Endothelial cell (in vitro differentiated cells): ENCODE data around the gene FPR1. TPM values are rescaled to one million over a fixed set of nuclear protein-coding genes. Genes with fewer than 3 reads are reported as not detected.

Source experiments
- DNase-seq: peaks from one replicate; pipeline ENCODE4 v3.0.0; 2021; ENCODE audit warnings: low spot score
- H3K27ac Mint-ChIP-seq: one replicate; pipeline ENCODE4 v1.8.0; 2021; ENCODE audit warnings: mixed read lengths, inconsistent platforms; ENCODE audit not compliant: unreplicated experiment
- H3K27me3 Mint-ChIP-seq: one replicate; pipeline ENCODE4 v1.8.0; 2021; ENCODE audit warnings: mild to moderate bottlenecking, moderate library complexity, mixed read lengths, inconsistent platforms; ENCODE audit not compliant: unreplicated experiment
- H3K36me3 Mint-ChIP-seq: one replicate; pipeline ENCODE4 v1.8.0; 2021; ENCODE audit warnings: mild to moderate bottlenecking, low read depth, mixed read lengths, inconsistent platforms; ENCODE audit not compliant: unreplicated experiment
- H3K4me1 Mint-ChIP-seq: one replicate; pipeline ENCODE4 v1.8.0; 2021; ENCODE audit warnings: mild to moderate bottlenecking, mixed read lengths, inconsistent platforms; ENCODE audit not compliant: unreplicated experiment
- H3K4me3 Mint-ChIP-seq: one replicate; pipeline ENCODE4 v1.8.0; 2021; ENCODE audit warnings: mild to moderate bottlenecking, mixed read lengths, inconsistent platforms; ENCODE audit not compliant: unreplicated experiment
- H3K9me3 Mint-ChIP-seq: one replicate; pipeline ENCODE4 v1.8.0; 2021; ENCODE audit warnings: mixed read lengths, inconsistent platforms; ENCODE audit not compliant: unreplicated experiment
- CTCF ChIP-seq: fragments of 200-600 bp; sonication (generic); IDR thresholded peaks from one replicate; pipeline ENCODE4 v1.5.0; 2021; ENCODE audit warnings: antibody characterized with exemption; ENCODE audit not compliant: unreplicated experiment
- total RNA-seq: library from RNA; stranded (reverse); fragmentation: NEBNext Ultra II Directional; extraction: Animal tissue kit (Norgen Biotek cat#: 25700); gene quantifications from one replicate; pipeline ENCODE4 v1.2.1, GENCODE V29; 2021; ENCODE audit not compliant: unreplicated experiment

The FPR1 gene
- total RNA-seq, 1 donor from 2014 or later = 0.67 TPM

GRCh38 chr19:51798062-51798461 lies 46.4 kb upstream of the FPR1 start:
- Mint-ChIP-seq H3K36me3 (no peaks in the 10 kb centered on the region), H3K9me3 (no peaks in the 10 kb centered on the region), H3K27ac (no peak overlapping the region), H3K27me3 (no peaks in the 10 kb centered on the region), H3K4me1 (no peaks in the 10 kb centered on the region), H3K4me3 (no peak overlapping the region)
- DNase-seq = no peak
- TF ChIP-seq CTCF = no peak

- Mint-ChIP-seq H3K36me3 (no peaks in the 10 kb centered on the region), H3K4me3 (no peak overlapping the region), H3K4me1 (no peaks in the 10 kb centered on the region), H3K27ac (no peak overlapping the region), H3K9me3 (no peaks in the 10 kb centered on the region), H3K27me3 (no peaks in the 10 kb centered on the region)
- no peak for DNase-seq
- TF ChIP-seq CTCF = no peak
These were observed 45.8 kb upstream of the FPR1 start for GRCh38 chr19:51797480-51797879.

- Mint-ChIP-seq H3K9me3 (no peaks in the 10 kb centered on the region), H3K4me3 (no peak overlapping the region), H3K27me3 (peaks cover 2% of the 10 kb centered on the region), H3K36me3 (no peaks in the 10 kb centered on the region), H3K27ac (no peak overlapping the region), H3K4me1 (no peaks in the 10 kb centered on the region)
- no peak for TF ChIP-seq CTCF
- no peak for DNase-seq
These were observed 44.6 kb upstream of the FPR1 start for GRCh38 chr19:51796195-51796679.

GRCh38 chr19:51794885-51795490 lies 43.3 kb upstream of the FPR1 start, which contains the start of gene FPR3:
Gene FPR3, plus strand, starts transcription at chr19:51795157. Its CDS starts 28,592 bp downstream, at chr19:51823749.
- H3K27me3 Mint-ChIP-seq = peaks cover 2% of the 10 kb centered on the region
- H3K27ac Mint-ChIP-seq = no peak within 1 kb of the TSS
- no peak for DNase-seq
- no peaks in the 10 kb centered on the region for H3K4me1 Mint-ChIP-seq
- no peak within 1 kb of the TSS for H3K4me3 Mint-ChIP-seq
- H3K9me3 Mint-ChIP-seq = no peaks in the 10 kb centered on the region
- no peaks in the 10 kb centered on the region for H3K36me3 Mint-ChIP-seq
- no peak for TF ChIP-seq CTCF

- Mint-ChIP-seq H3K4me1 (no peaks in the 10 kb centered on the region), H3K27ac (no peak overlapping the region), H3K36me3 (no peaks in the 10 kb centered on the region), H3K4me3 (no peak overlapping the region), H3K27me3 (peaks cover 2% of the 10 kb centered on the region), H3K9me3 (no peaks in the 10 kb centered on the region)
- no peak for DNase-seq
- TF ChIP-seq CTCF = no peak
These were observed 42.3 kb upstream of the FPR1 start for GRCh38 chr19:51793994-51794393.
